Adrenal gland (tissue), 5 donors: ENCODE data around the gene DMP1.

Source experiments
- CTCF ChIP-seq, 6 experiments: fragments of 450-650 bp in 4 of 6; fragments of 200-600 bp in 2 of 6; sonication (generic) in 1 of 6; IDR thresholded peaks; 1 replicate in 5 of 6; 2 replicates in 1 of 6; pipeline versions ENCODE4 v1.5.1 to v1.8.0; 2016 to 2021; ENCODE audit warnings: antibody characterized with exemption in 6 of 6, mild to moderate bottlenecking in 2 of 6, moderate library complexity in 1 of 6
- POLR2A ChIP-seq, 2 donors: fragments of 450-650 bp; IDR thresholded peaks; one replicate each; pipeline ENCODE4 v1.6.1; 2017; ENCODE audit warnings: antibody characterized with exemption in 2 of 2, mild to moderate bottlenecking in 2 of 2, moderate library complexity in 1 of 2
- donor health status: DM: no; HTN: no; CAD: no.

- no peak for TF ChIP-seq CTCF (IDR thresholded peaks at IDR 0.05)
- TF ChIP-seq POLR2A (IDR thresholded peaks at IDR 0.05): no peak
Observed at GRCh38 chr4:87608229-87608628, 41.9 kb upstream of the DMP1 start, which contains the start of gene DSPP.
